ENCODE data around the gene TMEM255A. TPM values are rescaled to one million over a fixed set of nuclear protein-coding genes. Genes with fewer than 3 reads are reported as not detected.

TMEM255A gene
- total RNA-seq, 3 donors from 2014 or later: 0.80 to 5.6 (median 1.3) TPM

- no peaks in the 10 kb centered on the region for H3K9me3 ChIP-seq
- H3K27me3 ChIP-seq: peaks cover 0 to 11% of the 10 kb centered on the region in 2 donors
- no peaks in the 10 kb centered on the region for H3K4me1 ChIP-seq
- intact Hi-C loops (cut with DNase I; ENCODE audit: low total_unique reads): loop anchor here (10.0 kb wide), 1 partner anchor 45 kb away; the partner anchor contains the start of gene ZBTB33
- no peaks in the 10 kb centered on the region for H3K36me3 ChIP-seq
- no peak overlapping the region for H3K4me3 ChIP-seq
- DNase-seq (ENCODE audit: low spot score in 2 of 2): no peak
- TF ChIP-seq POLR2A (IDR thresholded peaks at IDR 0.05) (no peak), CTCF (IDR thresholded peaks at IDR 0.05) (no peak), POLR2AphosphoS5 (IDR thresholded peaks at IDR 0.05) (no peak)
- H3K27ac ChIP-seq: no peak overlapping the region
Observed at GRCh38 chrX:120299928-120300327, 11.3 kb downstream of the TMEM255A start.

DNA sequence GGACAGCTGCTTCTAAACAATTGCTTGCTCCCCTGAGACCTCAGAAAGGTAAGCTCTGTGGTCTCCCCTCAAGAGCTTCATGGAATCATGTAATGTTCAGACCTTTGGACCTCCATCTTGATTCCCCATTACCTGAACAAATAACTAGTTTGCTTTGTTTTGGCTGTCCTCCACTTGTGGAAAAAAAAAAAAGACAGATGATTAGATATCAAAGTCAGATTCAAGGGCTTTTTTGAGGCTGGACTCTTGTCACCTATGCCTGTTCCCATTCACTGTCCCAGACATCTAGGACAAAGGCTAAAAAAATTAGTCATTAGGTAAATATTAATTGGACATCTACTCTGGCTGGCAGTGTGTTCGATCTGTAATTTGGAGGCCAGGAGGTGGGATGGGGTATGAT lies 13.3 kb downstream of the TMEM255A start:
- no peaks in the 10 kb centered on the region for H3K4me1 ChIP-seq
- intact Hi-C loops (cut with DNase I; ENCODE audit: low total_unique reads): no loop called here

DNA sequence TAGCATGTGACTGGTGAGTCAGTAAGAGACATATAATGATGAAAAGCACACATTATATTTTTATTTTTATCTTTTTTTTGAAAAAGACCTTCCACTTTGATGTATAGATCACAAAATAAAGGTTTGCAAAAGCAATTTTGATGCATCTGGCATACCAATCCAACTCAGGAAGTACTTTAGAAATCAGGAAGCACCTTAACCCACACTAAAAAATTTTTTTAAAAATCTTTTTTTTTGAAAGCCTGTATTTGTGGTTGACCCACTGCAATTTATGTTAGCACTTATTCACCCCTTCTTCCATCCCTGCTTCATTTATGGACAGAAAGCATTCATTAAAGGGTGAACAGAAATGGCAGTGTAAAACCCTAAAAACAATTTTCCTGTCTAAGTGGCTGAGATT lies 16.6 kb downstream of the TMEM255A start:
- intact Hi-C loops (cut with DNase I; ENCODE audit: low total_unique reads): no loop called here
- DNase-seq (ENCODE audit: low spot score in 2 of 2): no peak
- Histone ChIP-seq H3K4me1 (no peaks in the 10 kb centered on the region), H3K27ac (no peak overlapping the region), H3K36me3 (no peaks in the 10 kb centered on the region), H3K4me3 (no peak overlapping the region), H3K9me3 (no peaks in the 10 kb centered on the region), H3K27me3 (peaks cover 0 to 6% of the 10 kb centered on the region in 2 donors)
- TF ChIP-seq CTCF (IDR thresholded peaks at IDR 0.05) (no peak), POLR2A (IDR thresholded peaks at IDR 0.05) (no peak), POLR2AphosphoS5 (IDR thresholded peaks at IDR 0.05) (no peak)

More for the DNA sequence above, 13.3 kb downstream of the TMEM255A start:
- no peak for DNase-seq (ENCODE audit: low spot score in 2 of 2)
- H3K4me3 ChIP-seq: no peak overlapping the region
- H3K27ac ChIP-seq: no peak overlapping the region
- H3K9me3 ChIP-seq: no peaks in the 10 kb centered on the region
- H3K36me3 ChIP-seq: no peaks in the 10 kb centered on the region
- TF ChIP-seq POLR2A (IDR thresholded peaks at IDR 0.05): no peak
- peaks cover 0 to 6% of the 10 kb centered on the region in 2 donors for H3K27me3 ChIP-seq

DNA sequence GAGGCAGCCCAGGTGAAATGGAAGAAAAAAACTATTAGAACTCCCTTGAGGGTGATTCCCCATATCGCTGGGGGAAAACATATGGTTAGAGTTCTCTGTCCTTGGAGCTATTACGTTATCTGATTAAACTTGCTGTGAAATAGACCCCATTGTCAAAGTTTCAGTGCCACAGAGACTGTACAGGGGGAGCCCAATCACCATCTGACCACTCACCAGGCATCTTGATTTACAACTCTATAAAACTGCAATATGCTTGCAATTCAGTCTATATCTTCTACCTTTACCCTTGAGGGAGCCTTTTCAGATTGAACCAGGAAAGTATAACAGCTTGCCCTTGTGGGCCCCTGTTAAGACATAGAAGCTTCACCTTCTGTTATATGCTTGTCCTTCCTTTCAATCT lies 18.2 kb downstream of the TMEM255A start:
- no peak for TF ChIP-seq POLR2AphosphoS5 (IDR thresholded peaks at IDR 0.05)
- DNase-seq (ENCODE audit: low spot score in 2 of 2): no peak
- H3K27ac ChIP-seq: no peak overlapping the region
- no peak overlapping the region for H3K4me3 ChIP-seq
- H3K9me3 ChIP-seq: no peaks in the 10 kb centered on the region
- no peaks in the 10 kb centered on the region for H3K36me3 ChIP-seq
- intact Hi-C loops (cut with DNase I; ENCODE audit: low total_unique reads): no loop called here
- H3K27me3 ChIP-seq: peaks cover 0 to 6% of the 10 kb centered on the region in 2 donors
- H3K4me1 ChIP-seq: no peaks in the 10 kb centered on the region

DNA sequence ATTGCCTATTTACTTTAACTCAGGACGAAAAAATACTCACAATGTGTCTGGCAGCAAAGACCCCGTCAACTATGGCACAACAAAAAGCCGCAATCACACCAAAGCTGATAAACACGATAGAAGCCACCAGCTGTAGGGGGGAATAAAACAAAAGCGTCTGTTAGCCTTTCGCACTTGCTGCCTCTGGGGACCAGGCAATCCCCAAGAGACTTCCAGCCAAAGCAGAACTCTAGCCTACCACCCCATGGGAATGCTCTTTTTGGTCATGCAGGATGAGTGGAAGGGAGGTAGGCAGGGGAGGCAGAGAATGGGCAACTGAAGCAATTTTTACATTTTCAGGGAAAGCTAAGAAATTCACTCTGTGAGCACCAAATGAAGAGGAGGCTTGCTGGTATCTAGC lies 20.1 kb downstream of the TMEM255A start:
- Histone ChIP-seq H3K4me1 (no peaks in the 10 kb centered on the region), H3K36me3 (no peaks in the 10 kb centered on the region), H3K9me3 (no peaks in the 10 kb centered on the region), H3K27me3 (peaks cover 0 to 6% of the 10 kb centered on the region in 2 donors), H3K27ac (no peak overlapping the region), H3K4me3 (no peak overlapping the region)
- TF ChIP-seq POLR2AphosphoS5 (IDR thresholded peaks at IDR 0.05) (no peak), CTCF (IDR thresholded peaks at IDR 0.05) (no peak), POLR2A (IDR thresholded peaks at IDR 0.05) (no peak)
- intact Hi-C loops (cut with DNase I; ENCODE audit: low total_unique reads): no loop called here
- DNase-seq (ENCODE audit: low spot score in 2 of 2): no peak

- intact Hi-C loops (cut with DNase I; ENCODE audit: low total_unique reads): no loop called here
- no peak overlapping the region for H3K4me3 ChIP-seq
- H3K27me3 ChIP-seq: no peaks in the 10 kb centered on the region
- no peaks in the 10 kb centered on the region for H3K36me3 ChIP-seq
- DNase-seq (ENCODE audit: low spot score in 2 of 2): no peak
- TF ChIP-seq POLR2AphosphoS5 (IDR thresholded peaks at IDR 0.05) (no peak), POLR2A (IDR thresholded peaks at IDR 0.05) (no peak), CTCF (IDR thresholded peaks at IDR 0.05) (no peak)
- H3K27ac ChIP-seq: no peak overlapping the region
- no peaks in the 10 kb centered on the region for H3K9me3 ChIP-seq
- no peaks in the 10 kb centered on the region for H3K4me1 ChIP-seq
Observed at GRCh38 chrX:120290107-120290506, 21.2 kb downstream of the TMEM255A start.
